Sigmoid colon (tissue), 7 donors: ENCODE results near the gene SLC31A1. TPM values are rescaled to one million over a fixed set of nuclear protein-coding genes. Genes with fewer than 3 reads are reported as not detected.

Source experiments
- DNase-seq: peaks from one replicate; pipeline ENCODE4 v3.0.0-alpha.2; 2019
- H3K27ac ChIP-seq, 4 donors: fragments of 200-600 bp; sonication (generic); one replicate each; pipeline ENCODE4 v1.5.1; 2016 to 2019; ENCODE audit warnings: mild to moderate bottlenecking in 1 of 4
- H3K27me3 ChIP-seq, 3 donors: fragments of 200-600 bp; sonication (generic); one replicate each; pipeline ENCODE4 v1.5.1; 2019; ENCODE audit warnings: mild to moderate bottlenecking in 1 of 3
- H3K36me3 ChIP-seq, 4 donors: fragments of 200-600 bp; sonication (generic); one replicate each; pipeline ENCODE4 v1.5.1; 2016 to 2019
- H3K4me1 ChIP-seq, 4 donors: fragments of 200-600 bp; sonication (generic); one replicate each; pipeline ENCODE4 v1.5.1; 2017 to 2019
- H3K4me3 ChIP-seq, 4 donors: fragments of 200-600 bp; sonication (generic); one replicate each; pipeline ENCODE4 v1.5.1; 2017 to 2019; ENCODE audit warnings: mild to moderate bottlenecking in 2 of 4, moderate library complexity in 1 of 4
- H3K9me3 ChIP-seq, 4 donors: fragments of 200-600 bp in 3 of 4; sonication (generic) in 3 of 4; one replicate each; pipeline versions ENCODE4 v1.5.1 to v1.6.1; 2013 to 2019
- EP300 ChIP-seq, 4 donors: sonication (generic); formaldehyde crosslinking; IDR thresholded peaks; one replicate each; pipeline ENCODE4 v1.6.1; 2017; ENCODE audit warnings: antibody characterized with exemption in 4 of 4
- POLR2A ChIP-seq, 2 donors: fragments of 450-650 bp; IDR thresholded peaks; one replicate each; pipeline ENCODE4 v1.6.1; 2016; ENCODE audit warnings: antibody characterized with exemption in 2 of 2, mild to moderate bottlenecking in 2 of 2, moderate library complexity in 2 of 2
- POLR2AphosphoS5 ChIP-seq, 4 donors: sonication (generic); formaldehyde crosslinking; IDR thresholded peaks; one replicate each; pipeline ENCODE4 v1.6.1; 2017; ENCODE audit warnings: antibody characterized with exemption in 4 of 4
- WGBS, 2 donors: extraction: QIAGEN DNeasy Blood & Tissue Kit; methylation state at CpG; one replicate each; pipeline ENCODE4 v1.1.7; 2013; 5-methylcytosine and 5-hydroxymethylcytosine counted together
- intact Hi-C: fragments of 100-400 bp; cut with DNase I; formaldehyde crosslinking; loops from one replicate; pipeline ENCODE4 v1.15.1; 2023
- polyA plus RNA-seq, 3 donors: library from polyadenylated mRNA; stranded (reverse); fragments of 200-250 nt; gene quantifications; one replicate each; pipeline ENCODE4 v1.2.3, GENCODE V29; 2013
- total RNA-seq, 4 donors: library from RNA; depleted of rRNA; stranded (reverse); fragments of >200 nt; gene quantifications; one replicate each; pipeline ENCODE4 v1.1.0, GENCODE V29; 2016
- TF ChIP-seq, protein P1 (sequence below), 4 experiments: fragments of 450-650 bp in 3 of 4; fragments of 200-600 bp in 1 of 4; IDR thresholded peaks; one replicate each; pipeline ENCODE4 v1.5.1; 2016 to 2019; ENCODE audit warnings: antibody characterized with exemption in 4 of 4, mild to moderate bottlenecking in 3 of 4, moderate library complexity in 2 of 4
- donor health status: healthy with polysubstance abuse.
- donor health status: Bipolar disorder and iron deficiency.
- donor health status: healthy.

SLC31A1 gene
- total and polyA plus RNA-seq, 7 donors, result 4.2 to 28.0 (median 9.1) TPM

- Histone ChIP-seq H3K4me1 (peaks cover 0 to 6% (median 2%) of the 10 kb centered on the region in 4 donors), H3K27me3 (no peaks in the 10 kb centered on the region), H3K36me3 (peaks cover 0 to 19% (median 0%) of the 10 kb centered on the region in 4 donors), H3K27ac (no peak overlapping the region), H3K9me3 (no peaks in the 10 kb centered on the region), H3K4me3 (no peak overlapping the region)
- TF ChIP-seq POLR2A (IDR thresholded peaks at IDR 0.05), result no peak
- no peak for TF ChIP-seq EP300 (IDR thresholded peaks at IDR 0.05)
- no peak for TF ChIP-seq POLR2AphosphoS5 (IDR thresholded peaks at IDR 0.05)
- TF ChIP-seq, protein P1, sequence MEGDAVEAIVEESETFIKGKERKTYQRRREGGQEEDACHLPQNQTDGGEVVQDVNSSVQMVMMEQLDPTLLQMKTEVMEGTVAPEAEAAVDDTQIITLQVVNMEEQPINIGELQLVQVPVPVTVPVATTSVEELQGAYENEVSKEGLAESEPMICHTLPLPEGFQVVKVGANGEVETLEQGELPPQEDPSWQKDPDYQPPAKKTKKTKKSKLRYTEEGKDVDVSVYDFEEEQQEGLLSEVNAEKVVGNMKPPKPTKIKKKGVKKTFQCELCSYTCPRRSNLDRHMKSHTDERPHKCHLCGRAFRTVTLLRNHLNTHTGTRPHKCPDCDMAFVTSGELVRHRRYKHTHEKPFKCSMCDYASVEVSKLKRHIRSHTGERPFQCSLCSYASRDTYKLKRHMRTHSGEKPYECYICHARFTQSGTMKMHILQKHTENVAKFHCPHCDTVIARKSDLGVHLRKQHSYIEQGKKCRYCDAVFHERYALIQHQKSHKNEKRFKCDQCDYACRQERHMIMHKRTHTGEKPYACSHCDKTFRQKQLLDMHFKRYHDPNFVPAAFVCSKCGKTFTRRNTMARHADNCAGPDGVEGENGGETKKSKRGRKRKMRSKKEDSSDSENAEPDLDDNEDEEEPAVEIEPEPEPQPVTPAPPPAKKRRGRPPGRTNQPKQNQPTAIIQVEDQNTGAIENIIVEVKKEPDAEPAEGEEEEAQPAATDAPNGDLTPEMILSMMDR (IDR thresholded peaks at IDR 0.05), result no peak
- no peak for DNase-seq
- WGBS, 2 donors, result 77 to 83% methylated on average over 5 of the region's 5 CpGs
- intact Hi-C loops, result no loop called here
These were observed 91.9 kb downstream of the SLC31A1 start for GRCh38 chr9:113313261-113313660.

Other genes with a start within 250 kb of the SLC31A1 start
- gene ZNF883, start 209.4 kb upstream of the SLC31A1 start, total RNA-seq, result 1 to 10 TPM in 3 of 4 donors, under 1 TPM in 1; 0.54 to 3.0 (median 2.2) TPM
- gene ZNF883, start 209.4 kb upstream of the SLC31A1 start, polyA plus RNA-seq, result under 1 TPM in 2 of 3 donors, not detected in 1; 0.69 to 0.96 TPM
- gene ZFP37, start 164.8 kb upstream of the SLC31A1 start, total RNA-seq, result 1 to 10 TPM; 2.9 to 7.4 (median 4.4) TPM
- under 1 TPM in 2 of 3 donors, not detected in 1; 0.60 to 0.99 TPM for gene ZFP37, start 164.8 kb upstream of the SLC31A1 start, polyA plus RNA-seq
- 10 to 100 TPM in 2 of 4 donors, 1 to 10 TPM in 2; 4.5 to 12.5 (median 7.7) TPM for gene SLC31A2, start 70.5 kb upstream of the SLC31A1 start, total RNA-seq
- gene SLC31A2, start 70.5 kb upstream of the SLC31A1 start, polyA plus RNA-seq, result 10 to 100 TPM; 10.8 to 19.9 (median 13.0) TPM
- 10 to 100 TPM; 18.8 to 22.5 (median 20.9) TPM for gene FKBP15, start 267 bp upstream of the SLC31A1 start, total RNA-seq
- gene FKBP15, start 267 bp upstream of the SLC31A1 start, polyA plus RNA-seq, result 10 to 100 TPM in 1 of 3 donors, 1 to 10 TPM in 2; 7.2 to 16.5 (median 9.5) TPM
- gene CDC26, start 54.0 kb downstream of the SLC31A1 start, total RNA-seq, result 10 to 100 TPM; 57.1 to 71.7 (median 66.2) TPM
- gene CDC26, start 54.0 kb downstream of the SLC31A1 start, polyA plus RNA-seq, result 10 to 100 TPM; 33.8 to 74.5 (median 64.5) TPM
- gene PRPF4, start 54.1 kb downstream of the SLC31A1 start, total RNA-seq, result 10 to 100 TPM; 12.7 to 21.4 (median 14.1) TPM
- gene PRPF4, start 54.1 kb downstream of the SLC31A1 start, polyA plus RNA-seq, result 10 to 100 TPM in 1 of 3 donors, 1 to 10 TPM in 2; 7.9 to 15.5 (median 9.0) TPM
- gene RNF183, start 81.8 kb downstream of the SLC31A1 start, total RNA-seq, result not detected
- 1 to 10 TPM in 1 of 3 donors, not detected in 2; 2.3 TPM for gene RNF183, start 81.8 kb downstream of the SLC31A1 start, polyA plus RNA-seq
- gene WDR31, start 118.7 kb downstream of the SLC31A1 start, total RNA-seq, result 1 to 10 TPM; 1.8 to 3.9 (median 2.6) TPM
- 1 to 10 TPM; 1.2 to 2.0 (median 1.8) TPM for gene WDR31, start 118.7 kb downstream of the SLC31A1 start, polyA plus RNA-seq
- gene BSPRY, start 128.0 kb downstream of the SLC31A1 start, total RNA-seq, result under 1 TPM; 0.27 to 0.66 (median 0.32) TPM
- 10 to 100 TPM; 14.4 to 23.6 (median 21.8) TPM for gene BSPRY, start 128.0 kb downstream of the SLC31A1 start, polyA plus RNA-seq
- 10 to 100 TPM; 16.4 to 34.6 (median 25.6) TPM for gene HDHD3, start 155.4 kb downstream of the SLC31A1 start, total RNA-seq
- 100 to 1,000 TPM; 113 to 158 (median 121) TPM for gene HDHD3, start 155.4 kb downstream of the SLC31A1 start, polyA plus RNA-seq
- gene ALAD, start 179.7 kb downstream of the SLC31A1 start, total RNA-seq, result 10 to 100 TPM; 14.8 to 31.0 (median 23.3) TPM
- gene ALAD, start 179.7 kb downstream of the SLC31A1 start, polyA plus RNA-seq, result 10 to 100 TPM; 37.0 to 50.2 (median 47.4) TPM
- 10 to 100 TPM; 24.9 to 45.6 (median 39.1) TPM for gene POLE3, start 189.1 kb downstream of the SLC31A1 start, total RNA-seq
- gene POLE3, start 189.1 kb downstream of the SLC31A1 start, polyA plus RNA-seq, result 10 to 100 TPM; 25.2 to 49.2 (median 27.0) TPM
- under 1 TPM in 3 of 4 donors, not detected in 1; 0.36 to 0.68 (median 0.55) TPM for gene C9orf43, start 189.2 kb downstream of the SLC31A1 start, total RNA-seq
- under 1 TPM in 2 of 3 donors, not detected in 1; 0.20 to 0.60 TPM for gene C9orf43, start 189.2 kb downstream of the SLC31A1 start, polyA plus RNA-seq
- 10 to 100 TPM; 26.9 to 50.7 (median 42.0) TPM for gene RGS3, start 242.2 kb downstream of the SLC31A1 start, total RNA-seq
- gene RGS3, start 242.2 kb downstream of the SLC31A1 start, polyA plus RNA-seq, result 10 to 100 TPM; 32.4 to 43.6 (median 32.6) TPM